GM18526 (cell line): Measurements from ENCODE around the gene JTB.

ENCODE experiments used
- POLR2A ChIP-seq: IDR thresholded peaks from 3 replicates; pipeline ENCODE4 v1.6.1; 2011; ENCODE audit not compliant: insufficient read length; ENCODE audit errors: extremely low read depth

Gene JTB

GRCh38 chr1:153929981-153930948, 47.2 kb downstream of the JTB start:
- no peak for TF ChIP-seq POLR2A

DNA sequence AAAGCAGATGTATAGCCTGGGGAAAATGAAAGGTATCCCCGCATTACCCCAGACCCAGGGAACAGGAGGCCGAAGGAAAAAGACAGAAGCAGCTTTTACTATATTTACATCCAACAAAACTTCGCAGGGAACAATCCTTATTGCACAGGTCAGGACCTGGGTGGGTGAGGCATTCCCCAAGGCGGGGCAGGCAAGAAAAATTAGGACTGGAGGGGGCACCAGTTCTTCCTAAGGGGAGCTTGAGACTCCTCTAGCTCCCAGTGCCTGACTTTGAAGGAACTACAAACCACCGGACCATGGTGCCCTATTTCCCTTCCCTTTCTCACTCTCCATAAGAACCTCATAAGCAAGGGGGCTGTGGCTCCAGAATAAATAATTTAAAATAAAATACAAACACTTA, 48.0 kb downstream of the JTB start:
- TF ChIP-seq POLR2A = no peak

GRCh38 chr1:153928791-153929341, 48.6 kb downstream of the JTB start:
- TF ChIP-seq POLR2A = no peak

DNA sequence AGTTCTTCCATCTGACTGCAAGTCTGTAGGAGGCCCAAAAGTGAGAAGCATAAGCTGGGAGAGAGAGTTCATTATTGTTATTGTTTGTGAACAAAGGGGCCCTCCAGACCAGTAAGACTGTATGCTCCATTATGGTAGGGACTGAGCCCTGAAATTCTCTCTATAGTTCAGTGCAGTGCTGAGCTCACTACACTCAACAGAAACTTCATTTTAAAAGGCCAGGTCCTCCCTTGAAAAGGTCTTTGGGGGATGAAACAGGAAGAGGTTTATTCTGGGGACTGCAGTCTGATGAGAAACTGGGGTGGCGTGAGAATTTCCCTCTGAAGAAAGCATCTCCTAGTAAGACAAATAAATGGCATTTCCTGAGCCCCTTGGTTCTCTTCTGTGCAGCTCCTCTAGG, 49.2 kb downstream of the JTB start:
- TF ChIP-seq POLR2A = no peak

- TF ChIP-seq POLR2A = no peak
Measured at GRCh38 chr1:153926405-153926804, 51.1 kb downstream of the JTB start.
